HEK293 (cell line): ENCODE results near the gene PFDN5.

Experiments
- ATF2 ChIP-seq: fragments of 450-650 bp; formaldehyde crosslinking; IDR thresholded peaks from 2 replicates; pipeline ENCODE4 v1.5.1; 2016; ENCODE audit warnings: missing biosample characterization, missing genetic modification characterization, low read depth
- CTCF ChIP-seq: fragments of 450-650 bp; formaldehyde crosslinking; IDR thresholded peaks from 2 replicates; pipeline ENCODE4 v1.5.1; 2016; ENCODE audit warnings: missing biosample characterization, missing genetic modification characterization
- KLF16 ChIP-seq: fragments of 450-650 bp; formaldehyde crosslinking; IDR thresholded peaks from 2 replicates; pipeline ENCODE4 v1.5.1; 2017; ENCODE audit warnings: missing biosample characterization, missing genetic modification characterization
- KLF9 ChIP-seq: fragments of 450-650 bp; formaldehyde crosslinking; IDR thresholded peaks from 2 replicates; pipeline ENCODE4 v1.5.1; 2016; ENCODE audit warnings: missing biosample characterization, missing genetic modification characterization, low read depth
- ZBTB17 ChIP-seq: fragments of 450-650 bp; formaldehyde crosslinking; IDR thresholded peaks from 2 replicates; pipeline ENCODE4 v1.5.1; 2016; ENCODE audit warnings: missing biosample characterization, missing genetic modification characterization
- ZBTB49 ChIP-seq: fragments of 450-650 bp; formaldehyde crosslinking; IDR thresholded peaks from 2 replicates; pipeline ENCODE4 v1.5.1; 2016; ENCODE audit warnings: missing biosample characterization, missing genetic modification characterization, low read depth
- ZNF16 ChIP-seq: fragments of 450-650 bp; formaldehyde crosslinking; IDR thresholded peaks from 2 replicates; pipeline ENCODE4 v1.5.1; 2016; ENCODE audit warnings: low read depth, missing biosample characterization, missing genetic modification characterization

GRCh38 chr12:53252349-53252916 is 42.9 kb upstream of the PFDN5 start:
- TF ChIP-seq ATF2 (tag by site-specific recombination) = no peak
- no peak for TF ChIP-seq KLF16 (tag by site-specific recombination)
- TF ChIP-seq KLF9 = no peak
- TF ChIP-seq ZBTB17 (tag by site-specific recombination) = no peak
- no peak for TF ChIP-seq ZBTB49 (tag by site-specific recombination)
- no peak for TF ChIP-seq ZNF16
- no peak for TF ChIP-seq CTCF (tag by site-specific recombination)
